Endometrial microvascular endothelial cells (primary cell): Measurements from ENCODE around the gene TPCN1. TPM values are rescaled to one million over a fixed set of nuclear protein-coding genes. Genes with fewer than 3 reads are reported as not detected.

Source experiments
- in situ Hi-C: cut with HindIII; loops from 2 replicates; pipeline ENCODE4 v1.10.0; 2017; ENCODE audit warnings: low sequenced_read_pairs, low pct_unique_long_range_greater_than_20kb; ENCODE audit errors: inconsistent ontology term
- total RNA-seq: library from RNA; depleted of rRNA; stranded (reverse); fragments of >200 nt; gene quantifications from one replicate; pipeline ENCODE4 v1.2.3, GENCODE V29; 2015; ENCODE audit errors: inconsistent ontology term

Gene TPCN1
- total RNA-seq, 1 donor from 2014 or later = 8.2 TPM

GRCh38 chr12:113271853-113272561 is 50.7 kb downstream of the TPCN1 start:
- in situ Hi-C loops = no loop called here

GRCh38 chr12:113273053-113273725 is 51.9 kb downstream of the TPCN1 start:
- in situ Hi-C loops = no loop called here

GRCh38 chr12:113274848-113275247 is 53.6 kb downstream of the TPCN1 start:
- in situ Hi-C loops = no loop called here

- in situ Hi-C loops = no loop called here
Observed at GRCh38 chr12:113276306-113276705, 55.0 kb downstream of the TPCN1 start.

GRCh38 chr12:113276946-113277500 is 55.8 kb downstream of the TPCN1 start:
- in situ Hi-C loops = no loop called here

- in situ Hi-C loops = no loop called here
Observed at GRCh38 chr12:113277511-113277910, 56.2 kb downstream of the TPCN1 start.

GRCh38 chr12:113278141-113278540 is 56.9 kb downstream of the TPCN1 start:
- in situ Hi-C loops = no loop called here

- in situ Hi-C loops = no loop called here
Observed at GRCh38 chr12:113278633-113279032, 57.4 kb downstream of the TPCN1 start.

- in situ Hi-C loops = no loop called here
Observed at GRCh38 chr12:113284751-113285150, 63.5 kb downstream of the TPCN1 start.

- in situ Hi-C loops = no loop called here
Observed at GRCh38 chr12:113285679-113286610, 64.7 kb downstream of the TPCN1 start.

GRCh38 chr12:113286712-113287111 is 65.4 kb downstream of the TPCN1 start:
- in situ Hi-C loops = no loop called here

- in situ Hi-C loops = no loop called here
Observed at GRCh38 chr12:113287146-113287898, 66.1 kb downstream of the TPCN1 start.

GRCh38 chr12:113287899-113288282 is 66.6 kb downstream of the TPCN1 start:
- in situ Hi-C loops = no loop called here

- in situ Hi-C loops = no loop called here
Observed at GRCh38 chr12:113289361-113289760, 68.1 kb downstream of the TPCN1 start.

- in situ Hi-C loops = no loop called here
Observed at GRCh38 chr12:113290506-113290905, 69.2 kb downstream of the TPCN1 start.

GRCh38 chr12:113291586-113291985 is 70.3 kb downstream of the TPCN1 start:
- in situ Hi-C loops = no loop called here

GRCh38 chr12:113292091-113292490 is 70.8 kb downstream of the TPCN1 start:
- in situ Hi-C loops = no loop called here

GRCh38 chr12:113292547-113292946 is 71.3 kb downstream of the TPCN1 start:
- in situ Hi-C loops = no loop called here

- in situ Hi-C loops = no loop called here
Observed at GRCh38 chr12:113293100-113293499, 71.8 kb downstream of the TPCN1 start.
